Esophagus muscularis mucosa (tissue), 3 donors: ENCODE measurements around the gene CXXC4.

Experiments
- POLR2A ChIP-seq: fragments of 450-650 bp; IDR thresholded peaks from one replicate; pipeline ENCODE4 v1.6.1; 2017; ENCODE audit warnings: antibody characterized with exemption, moderate library complexity, mild to moderate bottlenecking, low read depth
- POLR2AphosphoS5 ChIP-seq, 2 donors: sonication (generic); formaldehyde crosslinking; IDR thresholded peaks; one replicate each; pipeline ENCODE4 v1.6.1; 2017; ENCODE audit warnings: antibody characterized with exemption in 2 of 2
- TF ChIP-seq, protein P1 (sequence below), 3 experiments: fragments of 200-600 bp in 2 of 3; fragments of 450-650 bp in 1 of 3; sonication (generic) in 2 of 3; IDR thresholded peaks; one replicate each; pipeline ENCODE4 v1.5.1; 2017 to 2019; ENCODE audit warnings: antibody characterized with exemption in 3 of 3, mild to moderate bottlenecking in 2 of 3, moderate library complexity in 1 of 3

DNA sequence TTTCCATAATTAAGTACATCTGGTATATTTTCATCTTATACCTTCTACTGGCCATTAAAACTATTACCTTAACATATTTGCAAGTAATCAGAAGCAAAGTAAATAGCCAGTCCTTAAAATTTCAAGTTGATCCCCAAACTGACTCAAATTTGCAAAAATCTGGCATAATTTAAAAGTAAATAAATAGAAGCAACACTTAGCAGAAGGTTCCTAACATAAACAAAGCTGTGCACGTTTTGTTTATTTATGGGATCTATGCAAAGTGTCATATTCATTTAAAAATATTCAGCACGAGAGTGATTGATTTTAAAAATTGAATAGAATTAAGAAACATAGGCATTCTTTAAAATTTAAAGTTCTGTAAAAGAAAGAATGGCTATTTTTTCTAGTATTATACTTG, 9.8 kb upstream of the CXXC4 start:
- TF ChIP-seq, protein P1, sequence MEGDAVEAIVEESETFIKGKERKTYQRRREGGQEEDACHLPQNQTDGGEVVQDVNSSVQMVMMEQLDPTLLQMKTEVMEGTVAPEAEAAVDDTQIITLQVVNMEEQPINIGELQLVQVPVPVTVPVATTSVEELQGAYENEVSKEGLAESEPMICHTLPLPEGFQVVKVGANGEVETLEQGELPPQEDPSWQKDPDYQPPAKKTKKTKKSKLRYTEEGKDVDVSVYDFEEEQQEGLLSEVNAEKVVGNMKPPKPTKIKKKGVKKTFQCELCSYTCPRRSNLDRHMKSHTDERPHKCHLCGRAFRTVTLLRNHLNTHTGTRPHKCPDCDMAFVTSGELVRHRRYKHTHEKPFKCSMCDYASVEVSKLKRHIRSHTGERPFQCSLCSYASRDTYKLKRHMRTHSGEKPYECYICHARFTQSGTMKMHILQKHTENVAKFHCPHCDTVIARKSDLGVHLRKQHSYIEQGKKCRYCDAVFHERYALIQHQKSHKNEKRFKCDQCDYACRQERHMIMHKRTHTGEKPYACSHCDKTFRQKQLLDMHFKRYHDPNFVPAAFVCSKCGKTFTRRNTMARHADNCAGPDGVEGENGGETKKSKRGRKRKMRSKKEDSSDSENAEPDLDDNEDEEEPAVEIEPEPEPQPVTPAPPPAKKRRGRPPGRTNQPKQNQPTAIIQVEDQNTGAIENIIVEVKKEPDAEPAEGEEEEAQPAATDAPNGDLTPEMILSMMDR (IDR thresholded peaks at IDR 0.05): no peak
- TF ChIP-seq POLR2A (no peak), POLR2AphosphoS5 (IDR thresholded peaks at IDR 0.05) (no peak)
